Adrenal gland (tissue), 12 donors: ENCODE data around the gene ADAMTS20. TPM values are rescaled to one million over a fixed set of nuclear protein-coding genes. Genes with fewer than 3 reads are reported as not detected.

Experiments used
- DNase-seq, 7 donors: peaks; one replicate each; pipeline ENCODE4 v3.0.0-alpha.2; 2019 to 2020
- H3K27ac ChIP-seq, 5 donors: fragments of 200-600 bp; sonication (generic) in 4 of 5; 1 replicate in 3 of 5; 2 replicates in 2 of 5; pipeline versions ENCODE4 v1.5.1 to v1.8.0; 2016 to 2020; ENCODE audit warnings: mild to moderate bottlenecking in 1 of 5
- H3K27me3 ChIP-seq: fragments of 200-600 bp; 2 replicates; pipeline ENCODE4 v1.8.0; 2021
- H3K36me3 ChIP-seq, 2 donors: fragments of 200-600 bp; replicated peaks in 1 of 2; 1 replicate in 1 of 2; 2 replicates in 1 of 2; pipeline versions ENCODE4 v1.5.1 to v1.8.0; 2018 to 2022
- H3K4me1 ChIP-seq, 2 donors: fragments of 200-600 bp; replicated peaks in 1 of 2; 1 replicate in 1 of 2; 2 replicates in 1 of 2; pipeline versions ENCODE4 v1.5.1 to v1.8.0; 2018 to 2021
- H3K4me3 ChIP-seq, 4 donors: fragments of 200-600 bp; sonication (generic) in 3 of 4; one replicate each; pipeline ENCODE4 v1.5.1; 2016 to 2018
- H3K9me3 ChIP-seq, 3 donors: fragments of 200-600 bp; sonication (generic) in 1 of 3; replicated peaks in 1 of 3; 1 replicate in 2 of 3; 2 replicates in 1 of 3; pipeline versions ENCODE4 v1.5.1 to v1.8.0; 2016 to 2021
- CTCF ChIP-seq, 6 experiments: fragments of 450-650 bp in 4 of 6; fragments of 200-600 bp in 2 of 6; sonication (generic) in 1 of 6; IDR thresholded peaks; 1 replicate in 5 of 6; 2 replicates in 1 of 6; pipeline versions ENCODE4 v1.5.1 to v1.8.0; 2016 to 2021; ENCODE audit warnings: antibody characterized with exemption in 6 of 6, mild to moderate bottlenecking in 2 of 6, moderate library complexity in 1 of 6
- POLR2A ChIP-seq, 2 donors: fragments of 450-650 bp; IDR thresholded peaks; one replicate each; pipeline ENCODE4 v1.6.1; 2017; ENCODE audit warnings: antibody characterized with exemption in 2 of 2, mild to moderate bottlenecking in 2 of 2, moderate library complexity in 1 of 2
- WGBS, 4 donors: extraction: QIAGEN DNeasy Blood & Tissue Kit in 2 of 4; methylation state at CpG; one replicate each; pipeline versions ENCODE4 v1.1.5 to v1.1.7; 2013 to 2017; 5-methylcytosine and 5-hydroxymethylcytosine counted together
- intact Hi-C, 2 donors: fragments of 100-400 bp; cut with DNase I; formaldehyde crosslinking; loops; one replicate each; pipeline versions ENCODE4 v1.14.1 to v1.15.0; 2022 to 2023
- polyA plus RNA-seq, 3 donors: library from polyadenylated mRNA; stranded (reverse); fragments of 200-250 nt in 2 of 3; fragments of 350-450 nt in 1 of 3; fragmentation: Illumina TruSeq in 1 of 3; extraction: RNeasy Lipid Tissue Mini Kit (QIAGEN cat#74804) in 1 of 3; gene quantifications; one replicate each; pipeline ENCODE4 v1.2.3, GENCODE V29; 2013 to 2014
- total RNA-seq, 9 donors: library from RNA; depleted of rRNA in 4 of 9; stranded (reverse); fragments of >200 nt in 4 of 9; fragments of 120-200 nt in 1 of 9; fragmentation: NEBNext Ultra II Directional in 1 of 9; extraction: Animal tissue kit (Norgen Biotek cat#: 25700) in 1 of 9; gene quantifications; one replicate each; pipeline versions ENCODE4 v1.1.0 to v1.2.4, GENCODE V29; 2013 to 2023
- donor health status: healthy with polysubstance abuse.
- donor health status: Bipolar disorder and iron deficiency.
- donor health status: DM: yes; HTN: yes; CAD: no.
- donor health status: DM: no; HTN: no; CAD: no.
- donor health status: DM: no; HTN: no; CAD: no.
- donor health status: DM: yes; HTN: yes; CAD: no.

The ADAMTS20 gene
- total and polyA plus RNA-seq, 12 donors = 0.04 to 0.43 (median 0.28) TPM; not detected in 9

DNA sequence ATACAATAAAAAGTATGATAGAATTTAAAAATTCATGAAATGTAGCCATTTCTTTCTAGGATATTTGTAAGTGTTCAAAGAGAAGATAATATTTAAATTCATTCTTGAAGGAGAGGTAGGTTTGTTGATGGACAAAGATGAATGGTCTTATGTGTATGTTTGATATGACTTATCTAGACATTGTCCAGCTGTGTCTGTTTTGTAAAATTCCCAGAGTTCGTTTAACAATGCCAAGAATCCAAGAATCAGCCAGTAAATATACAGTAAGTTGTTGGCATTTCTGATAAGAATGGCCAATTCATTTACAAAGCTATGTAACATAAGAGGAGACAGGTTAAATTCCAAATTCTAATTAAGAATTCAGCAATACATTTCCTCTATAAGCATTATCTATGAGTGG lies 150.9 kb downstream of the ADAMTS20 start:
- TF ChIP-seq POLR2A (IDR thresholded peaks at IDR 0.05) (no peak), CTCF (IDR thresholded peaks at IDR 0.05) (no peak)
- intact Hi-C loops = no loop called here
- Histone ChIP-seq H3K36me3 (no peaks in the 10 kb centered on the region), H3K27me3 (no peaks in the 10 kb centered on the region), H3K27ac (no peak overlapping the region), H3K9me3 (no peaks in the 10 kb centered on the region), H3K4me1 (no peaks in the 10 kb centered on the region), H3K4me3 (no peak overlapping the region)
- WGBS, 4 donors = 32 to 43% (median 37%) methylated on average over 1 of the region's 1 CpG
- DNase-seq = no peak

- no peaks in the 10 kb centered on the region for H3K9me3 ChIP-seq
- no peak overlapping the region for H3K27ac ChIP-seq
- 63 to 74% (median 70%) methylated on average over 5 of the region's 5 CpGs for WGBS, 4 donors
- intact Hi-C loops = no loop called here
- TF ChIP-seq POLR2A (IDR thresholded peaks at IDR 0.05) = no peak
- no peak for TF ChIP-seq CTCF (IDR thresholded peaks at IDR 0.05)
- no peak overlapping the region for H3K4me3 ChIP-seq
- no peaks in the 10 kb centered on the region for H3K36me3 ChIP-seq
- DNase-seq = no peak
- no peaks in the 10 kb centered on the region for H3K27me3 ChIP-seq
- no peaks in the 10 kb centered on the region for H3K4me1 ChIP-seq
Observed at GRCh38 chr12:43396671-43397070, 155.3 kb downstream of the ADAMTS20 start.

DNA sequence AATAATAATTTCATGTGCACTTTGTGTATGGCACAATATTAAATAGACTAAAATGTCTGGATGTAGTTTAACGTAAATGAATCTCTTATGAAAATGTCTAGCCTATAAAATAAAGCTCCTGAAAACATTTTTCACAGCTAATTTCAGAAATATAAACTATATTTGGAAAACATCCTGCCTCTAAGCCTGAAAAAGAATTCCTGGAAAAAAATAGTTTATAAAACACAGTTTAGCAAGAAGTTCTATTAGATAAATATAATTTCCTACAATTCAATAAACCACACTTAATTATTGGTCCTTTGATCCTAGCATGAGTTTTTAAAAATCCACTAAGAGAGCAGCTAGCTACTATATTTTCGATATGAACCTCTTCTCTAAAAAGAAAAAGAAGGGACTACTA lies 159.9 kb downstream of the ADAMTS20 start:
- TF ChIP-seq CTCF (IDR thresholded peaks at IDR 0.05) = no peak
- TF ChIP-seq POLR2A (IDR thresholded peaks at IDR 0.05) = no peak
- Histone ChIP-seq H3K27ac (no peak overlapping the region), H3K4me1 (no peaks in the 10 kb centered on the region), H3K4me3 (no peak overlapping the region), H3K27me3 (no peaks in the 10 kb centered on the region), H3K36me3 (no peaks in the 10 kb centered on the region), H3K9me3 (no peaks in the 10 kb centered on the region)
- no peak for DNase-seq
- 61 to 78% (median 67%) methylated on average over 2 of the region's 2 CpGs for WGBS, 4 donors
- intact Hi-C loops = no loop called here

GRCh38 chr12:43381879-43382278 lies 170.1 kb downstream of the ADAMTS20 start:
- WGBS, 4 donors = 41 to 79% (median 67%) methylated on average over 1 of the region's 1 CpG
- intact Hi-C loops = no loop called here
- no peak overlapping the region for H3K4me3 ChIP-seq
- no peak for DNase-seq
- TF ChIP-seq POLR2A (IDR thresholded peaks at IDR 0.05) (no peak), CTCF (IDR thresholded peaks at IDR 0.05) (no peak)
- H3K27ac ChIP-seq = no peak overlapping the region
- H3K4me1 ChIP-seq = no peaks in the 10 kb centered on the region
- peaks cover 0 to 4% (median 0%) of the 10 kb centered on the region in 3 donors for H3K9me3 ChIP-seq
- H3K36me3 ChIP-seq = no peaks in the 10 kb centered on the region
- H3K27me3 ChIP-seq = no peaks in the 10 kb centered on the region
